Measurements from ENCODE around the gene EXOC4. TPM values are rescaled to one million over a fixed set of nuclear protein-coding genes. Genes with fewer than 3 reads are reported as not detected.

The EXOC4 gene
- total and polyA plus RNA-seq, 7 donors, result 16.4 to 76.7 (median 50.7) TPM

GRCh38 chr7:133584956-133585668 lies 332.2 kb downstream of the EXOC4 start:
- no peaks in the 10 kb centered on the region for H3K36me3 ChIP-seq
- no peak overlapping the region for H3K4me3 ChIP-seq
- WGBS, 2 donors, result 64% methylated on average over 6 of the region's 6 CpGs
- no peak for TF ChIP-seq POLR2AphosphoS5 (IDR thresholded peaks at IDR 0.05)
- no peak for TF ChIP-seq EP300 (IDR thresholded peaks at IDR 0.05)
- no peak for TF ChIP-seq POLR2A (IDR thresholded peaks at IDR 0.05)
- no peak for TF ChIP-seq CTCF (IDR thresholded peaks at IDR 0.05)
- intact Hi-C loops (cut with DNase I), result no loop called here
- H3K27me3 ChIP-seq, result no peaks in the 10 kb centered on the region
- DNase-seq, result no peak
- peaks cover 0 to 3% (median 0%) of the 10 kb centered on the region in 4 donors for H3K4me1 ChIP-seq
- H3K9me3 ChIP-seq, result no peaks in the 10 kb centered on the region
- H3K27ac ChIP-seq, result no peak overlapping the region

GRCh38 chr7:133586253-133586652 lies 333.4 kb downstream of the EXOC4 start:
- Histone ChIP-seq H3K4me3 (no peak overlapping the region), H3K27ac (no peak overlapping the region), H3K4me1 (peaks cover 0 to 3% (median 0%) of the 10 kb centered on the region in 4 donors), H3K27me3 (no peaks in the 10 kb centered on the region), H3K9me3 (no peaks in the 10 kb centered on the region), H3K36me3 (no peaks in the 10 kb centered on the region)
- 92 to 97% methylated on average over 3 of the region's 3 CpGs for WGBS, 2 donors
- DNase-seq, result no peak
- TF ChIP-seq CTCF (IDR thresholded peaks at IDR 0.05) (no peak), POLR2A (IDR thresholded peaks at IDR 0.05) (no peak), POLR2AphosphoS5 (IDR thresholded peaks at IDR 0.05) (no peak), EP300 (IDR thresholded peaks at IDR 0.05) (no peak)
- intact Hi-C loops (cut with DNase I), result no loop called here

GRCh38 chr7:133587903-133588302 lies 335.0 kb downstream of the EXOC4 start:
- DNase-seq, result no peak
- TF ChIP-seq EP300 (IDR thresholded peaks at IDR 0.05) (no peak), POLR2AphosphoS5 (IDR thresholded peaks at IDR 0.05) (no peak), POLR2A (IDR thresholded peaks at IDR 0.05) (no peak), CTCF (IDR thresholded peaks at IDR 0.05) (no peak)
- Histone ChIP-seq H3K4me1 (peaks cover 0 to 3% (median 0%) of the 10 kb centered on the region in 4 donors), H3K4me3 (no peak overlapping the region), H3K27ac (no peak overlapping the region), H3K27me3 (no peaks in the 10 kb centered on the region), H3K9me3 (no peaks in the 10 kb centered on the region), H3K36me3 (no peaks in the 10 kb centered on the region)
- intact Hi-C loops (cut with DNase I), result no loop called here

GRCh38 chr7:133590795-133591194 lies 337.9 kb downstream of the EXOC4 start:
- H3K4me3 ChIP-seq, result no peak overlapping the region
- 92 to 95% methylated on average over 4 of the region's 4 CpGs for WGBS, 2 donors
- TF ChIP-seq EP300 (IDR thresholded peaks at IDR 0.05), result no peak
- no peak for TF ChIP-seq POLR2AphosphoS5 (IDR thresholded peaks at IDR 0.05)
- no peak for TF ChIP-seq POLR2A (IDR thresholded peaks at IDR 0.05)
- TF ChIP-seq CTCF (IDR thresholded peaks at IDR 0.05), result no peak
- DNase-seq, result no peak
- intact Hi-C loops (cut with DNase I), result no loop called here
- no peaks in the 10 kb centered on the region for H3K9me3 ChIP-seq
- no peak overlapping the region for H3K27ac ChIP-seq
- no peaks in the 10 kb centered on the region for H3K36me3 ChIP-seq
- peaks cover 0 to 3% (median 0%) of the 10 kb centered on the region in 4 donors for H3K4me1 ChIP-seq
- no peaks in the 10 kb centered on the region for H3K27me3 ChIP-seq

All from sigmoid colon (tissue), 7 donors.